Stimulated activated CD8-positive, alpha-beta memory T cell treated with anti-CD3 and anti-CD28 coated beads, Interleukin-7, amount 100 ng/mL, for 1 hour (primary cell): ENCODE measurements around the gene PRELP.
"Not testable (repeated sequence)": the region's sequence is repeated elsewhere in the genome, so short reads cannot be mapped to it uniquely, and the experiment has no call there.

Source experiments
- DNase-seq, 2 donors: peaks; one replicate each; pipeline ENCODE4 v3.0.0-alpha.2; 2020; ENCODE audit warnings: low read depth in 2 of 2

Gene PRELP

DNA sequence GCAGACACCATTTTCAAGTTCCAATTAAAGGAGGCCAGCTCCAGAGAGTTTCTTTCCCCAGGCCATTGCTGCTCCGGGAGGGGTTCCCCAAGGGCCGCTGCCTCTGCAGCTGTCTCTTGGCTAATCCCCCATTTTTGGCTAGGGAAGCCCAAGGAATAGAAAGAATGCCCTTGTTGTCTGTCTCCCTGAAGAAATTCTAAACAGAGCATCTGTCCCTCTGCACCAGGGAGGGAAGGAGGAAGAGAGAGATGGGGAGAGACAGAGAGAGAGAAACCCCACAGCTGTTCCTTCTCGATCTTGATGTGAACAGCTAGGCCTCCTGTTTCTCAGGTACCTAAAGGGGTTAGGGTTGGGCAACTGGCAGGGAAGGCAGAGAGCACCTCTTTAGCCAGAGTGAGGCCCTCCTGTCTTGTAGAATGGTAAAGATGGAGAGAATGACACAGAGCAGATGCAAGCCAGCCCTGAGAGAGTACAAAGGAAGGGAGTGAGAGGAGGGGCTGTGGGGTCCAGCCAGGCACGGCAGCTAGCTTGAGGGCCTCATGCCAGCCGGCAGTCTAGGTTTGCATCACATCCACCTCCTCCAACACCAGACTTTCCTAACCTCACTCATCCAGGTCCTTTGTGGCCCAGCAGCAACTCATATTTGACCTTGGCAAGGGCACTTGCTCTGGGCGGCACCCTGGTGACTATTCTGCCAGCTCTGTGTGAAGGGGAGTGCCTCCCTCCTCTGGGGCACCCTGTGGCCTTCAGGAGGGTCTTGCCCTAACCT is 31.4 kb downstream of the PRELP start:
- no peak for DNase-seq

DNA sequence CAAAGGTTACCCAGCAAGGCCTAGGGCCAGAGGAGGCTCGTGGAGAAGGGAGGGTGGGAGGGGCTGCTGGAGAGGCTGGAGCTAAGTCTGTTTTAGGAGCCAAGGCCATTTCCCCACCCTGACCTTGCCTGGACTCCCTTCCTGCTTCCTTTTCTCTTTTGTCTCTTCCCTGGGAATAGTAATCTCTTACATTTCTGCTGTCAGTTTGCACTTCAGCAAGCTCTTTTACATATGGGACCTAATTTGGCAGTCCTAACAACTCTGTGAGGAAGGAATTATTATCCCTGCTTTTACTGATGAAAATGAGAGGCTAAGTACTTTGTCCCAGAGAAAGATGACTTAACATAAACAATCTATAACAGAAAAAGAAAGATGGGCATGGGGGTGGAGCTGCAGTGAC is 32.2 kb downstream of the PRELP start:
- no peak for DNase-seq

DNA sequence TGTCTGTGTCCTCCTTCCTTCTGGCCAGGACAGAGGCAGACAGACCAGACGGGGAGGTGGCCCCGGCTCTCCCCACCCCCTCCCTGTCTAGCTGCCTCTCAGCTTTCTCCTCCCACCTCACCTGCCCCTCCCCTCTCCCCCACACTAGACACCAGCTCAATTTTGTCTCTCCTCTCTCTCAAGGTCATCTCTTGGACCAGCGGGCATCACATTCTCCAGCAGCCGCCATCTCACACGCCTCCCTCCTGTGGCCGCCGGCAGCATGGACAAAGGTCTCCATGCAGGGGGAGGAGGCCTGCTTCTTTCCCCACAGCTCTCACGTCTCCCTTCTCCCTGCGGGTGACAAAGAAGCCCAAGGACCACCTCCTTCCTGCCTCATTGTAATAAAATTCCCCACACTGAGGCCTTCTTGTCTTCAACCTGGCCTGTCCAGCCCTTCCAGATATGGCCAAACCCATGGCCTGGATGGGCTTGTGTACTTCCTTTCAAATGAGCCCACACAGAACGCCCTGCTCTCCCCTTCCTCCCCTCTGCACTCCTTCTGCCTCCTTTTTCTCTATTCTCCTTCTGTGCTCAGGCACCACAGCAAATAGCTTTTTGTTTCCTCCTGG is 33.0 kb downstream of the PRELP start:
- no peak for DNase-seq

DNA sequence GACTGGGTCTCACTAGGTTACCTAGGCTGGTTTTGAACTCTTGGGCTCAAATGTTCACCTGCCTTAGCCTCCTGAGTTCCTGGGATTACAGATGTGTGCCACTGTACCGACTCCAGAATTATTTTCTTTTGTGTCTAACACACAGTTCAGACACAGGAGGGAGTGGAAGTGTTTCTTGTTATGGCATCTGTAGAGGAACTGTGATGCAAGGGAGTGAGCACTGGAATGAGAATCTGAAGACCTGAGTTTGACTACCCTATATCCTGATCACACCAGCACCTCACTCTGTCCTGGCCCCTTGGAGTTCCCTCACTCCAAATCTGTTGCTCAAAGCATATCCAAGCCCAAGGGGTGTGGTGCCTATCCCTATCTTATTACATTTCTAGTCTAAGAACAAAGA is 33.5 kb downstream of the PRELP start:
- no peak for DNase-seq

DNA sequence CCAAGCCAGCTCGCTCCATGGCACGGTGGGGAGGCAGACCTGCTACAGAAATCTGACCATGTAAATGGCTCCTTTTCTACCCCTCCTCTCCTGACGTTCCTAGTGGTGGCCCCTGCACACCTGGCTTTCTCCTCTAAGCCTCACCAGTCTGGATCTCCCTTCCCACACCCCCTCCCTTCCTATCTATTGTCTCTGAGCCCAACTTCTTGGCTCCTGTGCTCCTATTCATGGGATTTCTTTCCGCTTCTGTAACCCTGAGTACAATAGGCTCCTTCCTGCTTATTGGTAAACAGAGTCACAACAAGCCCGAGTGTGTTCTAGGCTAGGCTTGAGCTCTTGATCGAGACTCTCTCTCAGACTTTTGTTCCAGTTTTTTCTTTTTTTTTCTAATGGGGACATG is 35.9 kb downstream of the PRELP start:
- no peak for DNase-seq

DNA sequence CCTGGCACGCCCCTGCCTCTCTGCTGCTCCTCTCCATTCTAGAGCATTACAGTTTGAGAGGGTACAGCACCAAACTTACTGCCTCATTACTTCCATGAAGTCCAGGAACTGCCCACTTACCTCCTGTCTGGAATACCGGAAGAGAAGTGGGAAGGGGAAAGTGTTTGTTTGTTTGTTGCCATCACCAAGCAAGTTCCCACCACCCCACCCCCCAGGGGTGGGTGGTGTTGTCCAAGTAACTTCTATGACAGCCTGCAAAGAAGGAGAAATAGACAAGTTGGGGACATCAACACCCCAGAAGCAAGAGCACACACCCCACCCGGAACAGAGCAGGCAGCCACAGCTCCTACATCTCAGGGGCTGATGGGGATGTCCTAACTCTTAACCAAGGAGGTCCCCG is 36.3 kb downstream of the PRELP start:
- no peak for DNase-seq

DNA sequence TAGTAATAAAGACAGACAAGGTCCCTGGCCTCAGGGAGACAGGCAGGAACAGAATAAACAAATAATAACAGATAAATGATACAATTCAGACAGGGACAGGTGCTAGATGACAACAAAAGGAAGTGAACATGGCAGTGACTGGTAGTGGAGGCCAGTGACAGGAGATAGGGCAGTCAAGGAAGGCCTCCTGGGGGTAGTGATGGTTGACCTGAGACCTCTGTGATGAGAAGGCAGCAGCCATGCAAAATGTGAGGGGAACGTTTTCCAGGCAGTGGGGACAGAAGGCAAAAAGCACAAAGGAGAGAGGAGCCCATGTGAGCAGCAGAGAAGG is 36.9 kb downstream of the PRELP start:
- DNase-seq: no peak

DNA sequence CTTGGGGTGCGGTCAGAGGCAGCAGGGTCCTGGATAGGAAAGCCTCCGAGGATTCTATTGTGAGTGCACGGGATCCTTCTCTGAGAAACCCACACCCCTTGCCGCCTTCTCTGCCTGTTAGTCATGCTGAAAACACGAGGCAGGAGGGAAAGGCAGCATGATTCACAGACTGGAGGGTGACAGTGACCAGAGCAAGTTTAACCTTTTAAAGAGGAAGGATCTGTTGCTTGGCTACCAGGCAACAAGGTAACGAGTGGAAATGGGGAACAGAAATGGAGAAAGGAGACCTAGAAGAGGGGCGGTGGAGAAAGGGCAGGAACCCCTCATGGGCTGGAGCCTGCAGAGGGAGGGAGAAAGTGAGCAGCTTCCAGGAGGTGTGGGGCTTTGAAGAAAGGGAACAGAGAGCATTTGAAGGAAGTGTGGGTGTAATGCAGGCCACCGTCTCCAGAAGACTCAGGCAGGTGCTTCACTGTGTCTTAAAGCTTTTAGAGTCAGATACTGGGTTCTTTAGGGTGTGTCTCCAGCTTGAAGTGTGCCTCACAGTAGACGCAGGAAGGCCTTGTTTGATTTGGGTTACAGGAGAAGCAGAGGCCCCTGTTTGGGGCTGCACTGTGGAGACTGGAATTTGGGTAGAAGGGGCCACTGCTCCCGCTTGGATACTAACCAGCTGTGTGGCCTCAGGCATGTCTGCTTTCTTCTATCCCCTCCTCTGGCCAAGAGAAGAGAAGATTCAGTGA is 37.4 kb downstream of the PRELP start:
- DNase-seq: no peak

DNA sequence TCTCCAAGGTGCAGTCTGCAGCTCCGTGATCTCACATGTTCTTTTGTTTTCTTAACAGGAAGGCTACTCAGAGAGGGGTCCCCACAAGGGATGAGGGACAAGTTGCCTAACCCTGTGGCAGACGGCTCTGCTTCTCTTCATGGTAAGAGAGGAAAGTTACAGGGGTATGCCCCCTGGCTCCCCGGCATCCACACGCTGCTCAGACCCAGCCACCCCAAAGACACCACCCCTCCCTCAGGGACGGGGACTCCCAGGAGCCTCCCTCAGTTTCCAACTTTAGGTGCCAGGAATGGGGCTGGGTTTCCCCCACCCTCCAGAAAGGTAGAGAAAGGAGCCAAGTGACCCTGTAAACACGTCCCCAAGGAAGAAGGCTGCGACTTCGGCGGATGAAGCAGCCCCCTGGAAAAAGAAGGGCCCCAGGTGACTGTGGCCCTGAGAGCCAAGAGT is 38.0 kb downstream of the PRELP start:
- no peak for DNase-seq

DNA sequence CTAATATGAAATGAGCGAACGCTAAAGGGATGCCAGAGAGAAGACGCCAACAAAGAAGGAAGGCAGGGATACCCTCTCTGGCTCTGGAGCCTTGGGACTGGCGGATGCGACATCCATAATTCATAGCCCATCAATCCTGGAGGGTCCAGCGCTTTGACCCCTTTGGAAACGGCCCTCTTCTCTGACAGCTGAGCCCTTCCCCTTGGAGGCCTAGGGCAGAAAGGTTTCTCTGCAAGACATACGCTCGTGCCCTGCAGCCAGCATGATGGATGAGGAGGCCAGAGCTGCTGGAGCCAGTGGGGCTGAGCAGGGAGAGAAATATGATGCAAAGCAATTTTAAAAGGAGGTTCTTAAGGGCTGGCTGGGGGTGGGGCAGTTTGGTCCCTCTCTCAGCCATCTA is 40.6 kb downstream of the PRELP start:
- no peak for DNase-seq

DNA sequence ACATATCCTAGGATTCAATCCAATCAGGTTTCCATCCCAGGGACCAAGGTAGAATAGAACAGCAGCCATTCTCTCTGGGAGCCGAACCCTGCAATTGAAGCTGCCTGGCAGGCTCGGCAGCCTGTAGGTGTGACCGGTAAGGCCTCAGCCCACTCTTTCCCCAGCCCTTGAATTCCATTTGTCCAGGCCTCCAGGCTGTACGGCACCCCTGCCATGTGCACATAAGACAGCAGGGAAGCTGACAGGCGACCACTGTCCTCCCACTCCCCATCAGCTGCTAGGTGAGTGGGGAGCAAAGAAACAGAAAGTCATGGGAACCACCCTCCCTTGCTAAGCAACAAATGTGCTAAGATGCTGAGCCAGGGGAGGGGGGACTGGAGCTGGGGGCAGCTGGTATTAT is 41.3 kb downstream of the PRELP start:
- DNase-seq: no peak

DNA sequence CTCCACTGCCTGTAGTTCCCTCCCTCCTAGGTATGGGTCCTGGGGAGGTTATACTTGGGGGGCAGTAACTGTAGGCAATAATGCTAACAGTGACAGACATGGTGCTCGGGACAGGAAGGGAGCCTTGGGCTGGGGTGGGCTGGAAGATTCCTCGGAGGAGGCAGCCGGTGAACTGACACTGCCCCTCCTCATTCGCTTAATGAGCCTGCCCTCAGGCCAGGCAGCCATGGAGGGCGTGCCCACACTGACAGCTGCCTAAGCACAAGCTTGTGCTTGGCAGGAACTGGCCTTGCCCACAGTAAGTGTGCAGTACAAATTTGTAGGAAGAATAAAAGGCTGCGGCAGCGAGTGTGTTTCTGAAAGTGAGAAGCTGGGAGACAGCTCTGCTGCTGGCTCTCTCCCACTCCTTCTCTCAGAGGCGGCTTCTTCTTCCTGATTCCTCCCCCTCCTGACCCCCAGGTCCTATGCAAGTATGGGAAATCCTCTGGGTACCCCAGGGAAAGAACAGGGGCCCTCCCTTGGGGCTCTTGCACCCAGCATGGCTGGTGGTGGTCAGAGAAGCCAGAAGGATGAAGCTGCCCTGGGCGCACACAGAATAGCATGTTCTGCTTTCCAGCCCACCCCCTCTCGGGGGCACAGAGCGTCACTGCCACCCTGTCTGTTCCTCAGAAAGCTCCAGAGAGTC is 42.0 kb downstream of the PRELP start:
- no peak for DNase-seq

DNA sequence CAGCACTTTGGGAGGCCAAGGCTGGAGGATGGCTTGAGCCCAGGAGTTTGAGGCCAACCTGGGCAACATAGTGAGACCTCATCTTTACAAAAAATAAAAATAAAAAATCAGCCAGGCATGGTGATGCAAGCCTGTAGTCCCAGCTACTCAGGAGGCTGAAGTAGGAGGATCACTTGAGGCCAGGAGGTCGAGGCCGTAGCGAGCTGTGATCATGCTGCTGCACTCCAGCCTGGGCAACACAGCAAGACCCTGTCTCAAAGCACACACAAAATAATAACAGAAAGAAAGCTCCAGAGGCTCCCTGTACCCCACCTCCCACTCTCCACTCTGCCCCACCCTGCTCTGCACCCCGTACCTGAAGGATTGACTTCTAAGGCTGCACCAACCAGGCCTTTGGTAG is 42.5 kb downstream of the PRELP start:
- not testable (repeated sequence) for DNase-seq

DNA sequence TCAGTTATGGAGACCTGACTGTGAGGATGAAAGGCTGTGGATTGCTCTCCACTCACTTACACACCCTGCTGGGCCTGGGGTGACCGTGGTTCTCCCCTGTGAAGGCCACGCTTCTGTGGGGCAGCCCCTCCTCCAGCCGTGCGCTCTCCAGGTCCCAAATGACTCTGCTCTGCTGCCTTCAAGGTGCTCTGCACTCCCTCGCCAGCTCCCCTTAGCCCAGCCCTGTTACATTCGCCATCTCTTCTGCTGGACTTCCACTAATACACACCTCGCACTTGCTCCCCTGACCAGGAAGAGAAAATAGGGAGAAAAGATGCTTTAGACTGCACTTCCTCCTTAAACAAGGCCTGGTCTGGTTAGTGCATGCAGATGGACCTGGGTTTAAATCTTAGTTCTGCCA is 42.9 kb downstream of the PRELP start:
- no peak for DNase-seq

DNA sequence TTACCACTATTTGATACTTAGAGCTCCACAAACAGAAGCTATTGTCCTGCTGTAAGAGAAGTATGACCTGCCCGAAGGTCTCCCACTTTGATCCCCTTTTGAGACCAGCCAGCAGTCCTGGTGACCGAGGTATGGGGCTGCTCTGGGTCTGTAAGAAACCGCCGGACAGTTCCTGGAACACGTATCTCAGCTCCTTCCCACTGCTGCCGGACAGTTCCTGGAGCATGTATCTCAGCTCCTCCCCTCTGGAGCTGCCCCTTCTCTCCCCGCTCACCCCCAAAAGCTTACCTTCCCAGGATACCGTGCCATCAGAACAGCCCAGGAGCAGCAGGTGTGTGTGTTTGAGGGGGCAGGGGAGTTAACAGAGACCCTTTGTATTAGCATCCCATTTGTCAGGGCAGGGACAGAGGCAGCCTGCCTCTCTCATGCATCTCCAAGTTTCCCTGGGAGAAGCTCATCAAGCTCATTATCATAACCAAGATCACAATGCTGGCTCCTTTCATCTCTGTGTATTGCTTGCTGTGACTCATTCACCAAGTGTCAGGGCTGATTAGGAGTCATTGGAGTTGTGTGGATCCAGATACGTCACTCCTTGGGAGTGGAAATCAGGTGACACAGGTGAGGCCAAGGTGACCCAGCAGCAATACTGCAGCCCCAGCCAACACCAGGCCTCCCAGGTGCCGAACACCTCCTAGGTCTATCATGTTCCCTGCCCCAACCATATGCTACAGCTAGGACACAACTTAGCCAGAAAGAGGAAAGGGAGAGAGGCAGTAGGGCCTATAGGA is 43.6 kb downstream of the PRELP start:
- DNase-seq: no peak

DNA sequence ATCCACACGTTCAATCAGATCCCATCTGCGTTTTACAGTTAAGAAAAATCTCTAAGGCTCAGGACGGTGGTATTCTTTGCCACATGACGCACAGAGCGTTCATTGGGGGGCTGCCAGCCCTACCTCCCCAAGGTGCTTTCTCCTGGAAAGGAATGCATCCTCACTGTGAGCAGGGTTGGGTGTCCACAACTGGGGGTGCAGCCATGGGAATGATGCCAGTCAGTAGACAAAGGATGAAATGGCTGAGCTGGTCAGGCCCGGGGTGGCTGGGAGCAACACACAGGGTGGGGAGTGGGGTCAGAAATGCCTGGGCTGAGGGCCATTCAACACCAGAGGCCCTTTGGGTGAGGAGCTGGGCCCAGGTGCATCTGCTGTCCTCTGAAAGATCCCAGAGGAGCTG is 44.3 kb downstream of the PRELP start:
- DNase-seq: no peak

DNA sequence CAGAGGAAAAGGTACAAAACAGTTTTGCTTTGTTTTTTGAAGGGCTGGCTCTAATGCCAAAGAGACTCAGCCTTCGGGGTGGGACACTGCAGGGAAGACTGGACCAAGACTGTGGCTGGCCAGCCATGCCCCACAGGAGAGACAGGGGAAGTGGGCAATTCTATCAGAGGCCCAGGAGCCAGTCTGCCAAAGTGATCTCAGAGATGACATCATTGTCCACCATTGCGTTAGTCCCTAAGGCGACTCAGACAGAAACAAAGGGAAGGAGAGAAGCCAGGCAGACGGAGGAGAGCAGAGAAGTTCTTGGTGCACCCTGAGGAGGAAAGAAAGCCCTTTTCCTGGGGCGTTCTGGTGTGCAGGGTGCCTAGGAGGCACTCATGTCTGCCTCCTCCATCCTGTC is 44.7 kb downstream of the PRELP start:
- DNase-seq: no peak

DNA sequence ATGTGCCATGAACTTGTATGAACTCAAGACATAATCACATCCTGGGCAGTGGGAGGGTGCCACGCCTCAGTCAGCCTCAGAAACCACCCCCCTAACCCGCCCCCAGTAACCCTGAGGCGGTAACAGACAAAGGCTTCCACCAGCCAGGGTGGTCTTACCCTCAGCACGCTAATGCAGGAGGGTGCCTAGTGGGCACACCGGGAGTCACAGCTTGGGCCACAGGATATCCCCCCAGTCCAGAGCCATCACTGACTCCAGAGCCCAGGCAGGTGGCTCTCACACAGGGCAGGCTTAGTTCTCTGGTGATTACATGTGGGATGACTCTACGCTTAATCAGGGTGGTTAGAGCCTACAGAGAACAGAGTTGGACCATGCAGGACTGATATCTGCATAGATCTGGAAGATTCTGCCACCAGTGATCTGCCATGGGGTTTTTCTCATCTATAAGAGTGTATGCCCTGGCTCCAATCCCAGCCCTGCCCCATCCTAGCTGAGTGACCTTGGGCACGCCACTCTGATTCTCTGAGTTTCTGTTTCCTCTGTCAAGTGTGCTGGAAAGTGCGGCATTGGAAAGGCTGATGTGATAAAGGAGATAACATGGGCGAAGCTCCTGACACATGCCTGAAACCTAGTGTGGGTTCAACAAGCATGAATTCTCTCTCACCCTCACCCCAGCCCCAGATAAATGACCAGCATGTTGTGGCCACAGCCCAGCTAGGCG is 45.6 kb downstream of the PRELP start:
- DNase-seq: no peak

DNA sequence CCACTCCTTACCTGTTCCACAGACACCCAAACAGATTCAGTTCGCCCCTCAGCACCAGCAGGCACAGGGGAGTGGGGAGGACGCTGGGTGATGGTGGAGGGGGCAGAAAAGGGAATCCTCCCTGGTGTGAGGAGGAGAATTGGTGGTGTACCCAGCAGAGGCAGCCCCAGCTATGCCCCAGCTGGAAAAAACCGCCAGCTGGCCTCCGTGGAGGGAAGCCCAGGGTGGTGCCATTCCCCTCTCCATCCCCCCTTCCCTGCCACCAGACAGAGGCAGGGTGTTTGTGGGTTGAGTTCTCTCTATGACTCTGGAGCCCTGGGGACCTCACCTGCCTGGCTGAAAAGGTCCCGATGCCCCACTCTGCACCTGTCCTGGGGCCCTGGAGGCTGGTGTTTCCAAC is 46.2 kb downstream of the PRELP start:
- DNase-seq: no peak

DNA sequence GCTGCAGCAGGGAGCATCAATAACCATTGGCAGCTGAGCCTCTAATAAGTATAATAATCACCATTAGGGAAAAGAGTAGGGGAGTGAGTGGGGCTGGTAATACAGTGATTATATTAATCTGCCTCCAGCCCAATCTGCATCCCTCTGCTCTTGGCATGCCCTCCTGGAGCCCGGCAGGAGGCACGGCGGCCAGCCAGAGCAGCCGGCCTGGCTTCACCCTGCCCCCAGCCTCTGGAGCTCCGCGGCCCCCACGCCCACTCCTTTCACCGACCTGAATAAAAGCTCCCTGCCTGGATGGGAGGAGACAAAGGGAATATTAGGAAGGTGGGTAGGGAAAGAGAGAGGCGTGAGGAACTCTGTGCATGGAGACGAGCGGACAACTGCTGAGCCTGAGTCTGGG is 46.6 kb downstream of the PRELP start:
- DNase-seq: no peak

DNA sequence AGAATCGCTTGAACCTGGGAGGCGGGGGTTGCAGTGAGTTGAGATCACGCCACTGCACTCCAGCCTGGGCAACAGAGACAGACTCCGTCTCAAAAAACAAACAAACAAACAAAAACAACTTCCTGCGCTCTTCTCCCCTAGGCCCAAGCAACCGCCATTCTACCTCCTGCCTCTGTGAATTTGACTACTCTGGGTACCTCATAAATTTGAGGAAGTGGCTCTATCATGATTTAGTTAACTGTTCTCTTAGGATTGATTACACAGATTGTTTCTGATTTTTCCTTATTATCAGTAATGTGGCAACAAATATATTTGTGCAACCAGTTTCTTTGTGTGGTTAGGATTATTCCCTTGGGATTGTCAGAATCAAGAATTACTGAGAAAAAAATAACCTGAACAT is 48.1 kb downstream of the PRELP start:
- DNase-seq: no peak
